Lower leg skin (tissue), 4 donors: ENCODE data around the gene THADA. TPM values are rescaled to one million over a fixed set of nuclear protein-coding genes. Genes with fewer than 3 reads are reported as not detected.

Source experiments
- DNase-seq, 2 donors: peaks; one replicate each; pipeline ENCODE4 v3.0.0-alpha.2; 2019; ENCODE audit warnings: low spot score in 2 of 2
- H3K4me3 ChIP-seq: fragments of 200-600 bp; sonication (generic); 2 replicates; pipeline ENCODE4 v1.5.1; 2017; ENCODE audit warnings: mild to moderate bottlenecking, low read depth; ENCODE audit not compliant: poor library complexity, severe bottlenecking
- POLR2A ChIP-seq, 2 donors: fragments of 450-650 bp; IDR thresholded peaks; one replicate each; pipeline ENCODE4 v1.6.1; 2016 to 2017; ENCODE audit warnings: antibody characterized with exemption in 2 of 2, mild to moderate bottlenecking in 1 of 2, moderate library complexity in 1 of 2
- WGBS, 2 donors: methylation state at CpG; one replicate each; pipeline ENCODE4 v1.1.5; 2018; 5-methylcytosine and 5-hydroxymethylcytosine counted together
- intact Hi-C: fragments of 100-400 bp; cut with DNase I; formaldehyde crosslinking; loops from one replicate; pipeline ENCODE4 v1.15.0; 2023; ENCODE audit warnings: low total_unique reads
- total RNA-seq, 4 donors: library from RNA; depleted of rRNA; stranded (reverse); fragments of >200 nt; gene quantifications; one replicate each; pipeline ENCODE4 v1.1.0, GENCODE V29; 2016
- TF ChIP-seq, protein P1 (sequence below), 3 donors: fragments of 450-650 bp; IDR thresholded peaks; one replicate each; pipeline ENCODE4 v1.5.1; 2016; ENCODE audit warnings: antibody characterized with exemption in 3 of 3, mild to moderate bottlenecking in 3 of 3, moderate library complexity in 2 of 3

Gene THADA
- total RNA-seq, 4 donors from 2014 or later: 19.5 to 26.4 (median 22.2) TPM

DNA sequence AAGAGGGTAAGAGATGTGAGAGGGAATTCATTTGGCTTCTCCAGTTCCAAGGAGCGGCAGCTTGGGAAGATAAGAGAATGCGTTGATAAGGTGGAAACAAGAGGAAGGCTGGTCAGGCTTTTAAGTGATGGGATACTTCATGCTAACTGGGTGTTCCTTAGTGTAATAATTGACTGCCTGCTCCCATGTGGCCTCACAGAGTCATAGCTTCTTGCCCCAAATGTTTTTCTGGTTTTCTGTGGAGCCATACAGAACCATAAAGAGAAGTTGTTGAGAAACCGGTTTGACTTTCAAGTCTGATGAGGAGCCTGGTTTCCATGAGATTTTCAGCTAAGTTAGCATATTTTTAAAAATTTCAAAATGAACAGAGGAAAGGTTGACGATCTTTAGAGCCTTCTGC lies 272.0 kb downstream of the THADA start:
- intact Hi-C loops: no loop called here

DNA sequence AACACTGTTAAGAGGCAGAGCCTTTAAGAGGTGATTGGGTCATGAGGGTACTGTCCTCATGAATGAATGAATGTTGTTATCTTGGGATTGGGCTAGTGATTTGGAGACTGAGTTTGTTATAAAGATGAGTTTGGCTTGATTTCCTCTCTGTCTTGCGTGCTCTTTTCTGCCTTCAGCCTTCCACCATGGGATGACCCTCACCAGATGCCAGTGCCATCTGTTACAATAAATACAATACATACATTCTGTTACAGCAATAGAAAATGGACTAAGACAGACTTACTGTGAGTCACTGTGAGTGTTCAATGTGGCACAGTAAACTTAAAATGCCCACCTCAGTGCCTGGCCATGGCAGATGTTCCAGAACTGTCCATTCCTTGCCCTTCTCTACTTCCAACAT lies 274.4 kb downstream of the THADA start:
- TF ChIP-seq, protein P1, sequence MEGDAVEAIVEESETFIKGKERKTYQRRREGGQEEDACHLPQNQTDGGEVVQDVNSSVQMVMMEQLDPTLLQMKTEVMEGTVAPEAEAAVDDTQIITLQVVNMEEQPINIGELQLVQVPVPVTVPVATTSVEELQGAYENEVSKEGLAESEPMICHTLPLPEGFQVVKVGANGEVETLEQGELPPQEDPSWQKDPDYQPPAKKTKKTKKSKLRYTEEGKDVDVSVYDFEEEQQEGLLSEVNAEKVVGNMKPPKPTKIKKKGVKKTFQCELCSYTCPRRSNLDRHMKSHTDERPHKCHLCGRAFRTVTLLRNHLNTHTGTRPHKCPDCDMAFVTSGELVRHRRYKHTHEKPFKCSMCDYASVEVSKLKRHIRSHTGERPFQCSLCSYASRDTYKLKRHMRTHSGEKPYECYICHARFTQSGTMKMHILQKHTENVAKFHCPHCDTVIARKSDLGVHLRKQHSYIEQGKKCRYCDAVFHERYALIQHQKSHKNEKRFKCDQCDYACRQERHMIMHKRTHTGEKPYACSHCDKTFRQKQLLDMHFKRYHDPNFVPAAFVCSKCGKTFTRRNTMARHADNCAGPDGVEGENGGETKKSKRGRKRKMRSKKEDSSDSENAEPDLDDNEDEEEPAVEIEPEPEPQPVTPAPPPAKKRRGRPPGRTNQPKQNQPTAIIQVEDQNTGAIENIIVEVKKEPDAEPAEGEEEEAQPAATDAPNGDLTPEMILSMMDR (IDR thresholded peaks at IDR 0.05): no peak
- TF ChIP-seq POLR2A (IDR thresholded peaks at IDR 0.05): no peak
- DNase-seq: no peak
- H3K4me3 ChIP-seq: no peak overlapping the region
- 96 to 100% methylated on average over 1 of the region's 1 CpG for WGBS, 2 donors
- intact Hi-C loops: no loop called here

More for the DNA sequence above, 272.0 kb downstream of the THADA start:
- no peak for DNase-seq
- 47 to 55% methylated on average over 4 of the region's 4 CpGs for WGBS, 2 donors
- TF ChIP-seq, protein P1 (IDR thresholded peaks at IDR 0.05): no peak
- no peak for TF ChIP-seq POLR2A (IDR thresholded peaks at IDR 0.05)
- no peak overlapping the region for H3K4me3 ChIP-seq

DNA sequence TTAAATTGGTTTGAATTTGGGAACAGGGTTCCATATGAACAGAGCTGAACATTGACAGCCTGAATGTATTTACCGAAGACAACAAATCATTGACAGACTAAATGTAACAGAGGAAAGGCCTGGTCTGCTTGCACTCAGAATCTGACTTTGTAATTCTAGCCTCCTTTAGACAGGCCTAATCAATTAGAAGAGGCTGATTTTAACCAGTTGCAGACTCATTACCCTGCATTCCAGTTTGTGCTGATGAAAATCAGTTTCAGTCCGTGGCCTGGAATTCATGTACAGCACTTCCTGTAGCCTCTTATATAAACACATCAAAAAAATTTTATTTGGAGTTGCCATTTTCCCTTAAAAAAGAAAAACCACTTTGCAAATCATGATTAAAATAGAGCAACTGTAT lies 276.3 kb downstream of the THADA start:
- DNase-seq: no peak
- intact Hi-C loops: no loop called here
- WGBS, 2 donors: 66 to 68% methylated on average over 2 of the region's 2 CpGs
- H3K4me3 ChIP-seq: no peak overlapping the region
- no peak for TF ChIP-seq POLR2A (IDR thresholded peaks at IDR 0.05)
- TF ChIP-seq, protein P1 (IDR thresholded peaks at IDR 0.05): no peak

DNA sequence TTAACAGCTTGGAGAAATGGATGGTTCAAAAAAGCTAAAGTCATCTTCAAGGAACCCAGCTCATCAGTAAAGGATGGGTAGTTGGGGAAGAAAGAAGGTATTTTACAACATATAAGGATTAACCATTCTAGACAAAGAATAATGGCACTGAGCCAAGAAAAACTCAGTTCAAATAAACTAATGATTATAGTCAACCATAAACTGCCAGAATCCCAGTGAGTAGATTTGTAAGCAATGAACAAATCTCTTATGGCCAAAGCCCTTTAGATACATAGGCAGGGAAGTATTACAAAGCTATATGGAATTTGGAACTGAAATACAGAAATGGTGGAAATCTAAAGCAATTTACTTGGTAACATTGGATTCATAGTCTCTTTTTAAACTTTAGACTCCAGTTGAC lies 277.0 kb downstream of the THADA start:
- intact Hi-C loops: no loop called here
- H3K4me3 ChIP-seq: no peak overlapping the region
- DNase-seq: no peak
- TF ChIP-seq POLR2A (IDR thresholded peaks at IDR 0.05): no peak
- TF ChIP-seq, protein P1 (IDR thresholded peaks at IDR 0.05): no peak

DNA sequence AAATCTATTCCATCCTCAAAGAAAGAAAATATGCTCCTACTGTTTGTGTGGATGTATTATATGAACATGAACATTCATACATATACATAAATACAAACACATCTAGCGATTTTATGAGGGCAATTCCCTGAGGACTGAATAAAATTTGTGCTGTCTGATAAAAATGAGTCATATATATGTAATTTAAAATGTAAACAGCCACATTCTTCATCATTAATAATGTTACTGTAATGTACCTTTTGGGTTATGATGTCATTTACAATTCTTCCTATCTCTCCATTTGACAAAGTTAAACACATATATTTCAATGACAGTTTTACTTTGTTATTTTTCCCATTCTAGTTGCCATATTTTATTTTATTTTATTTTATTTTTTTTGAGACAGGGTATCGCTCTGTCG lies 278.2 kb downstream of the THADA start:
- intact Hi-C loops: no loop called here
- H3K4me3 ChIP-seq: no peak overlapping the region
- WGBS, 2 donors: 90 to 93% methylated on average over 3 of the region's 3 CpGs
- TF ChIP-seq, protein P1 (IDR thresholded peaks at IDR 0.05): no peak
- TF ChIP-seq POLR2A (IDR thresholded peaks at IDR 0.05): no peak
- DNase-seq: no peak

DNA sequence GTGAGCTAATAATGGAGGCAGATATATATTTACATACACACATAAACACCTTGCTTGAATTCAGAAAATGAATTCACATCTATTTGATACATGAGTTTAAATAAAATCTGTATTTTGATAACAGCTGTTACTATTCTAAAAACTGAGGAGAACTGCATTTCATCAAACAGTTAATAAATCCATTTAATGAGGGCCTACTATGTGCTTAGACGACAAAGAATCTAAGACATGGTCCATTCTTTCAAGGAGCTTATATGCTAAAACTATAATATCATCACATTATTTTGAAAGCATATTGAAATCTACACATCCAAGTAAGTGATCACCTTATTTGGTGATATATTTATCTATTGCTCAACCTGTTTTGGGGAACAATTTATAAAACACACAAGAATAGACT lies 278.6 kb downstream of the THADA start:
- 92 to 93% methylated on average over 1 of the region's 1 CpG for WGBS, 2 donors
- TF ChIP-seq, protein P1 (IDR thresholded peaks at IDR 0.05): no peak
- no peak for TF ChIP-seq POLR2A (IDR thresholded peaks at IDR 0.05)
- intact Hi-C loops: no loop called here
- no peak for DNase-seq
- no peak overlapping the region for H3K4me3 ChIP-seq
